Measurements from ENCODE around the gene NTN5.
"Not testable (repeated sequence)": the region's sequence is repeated elsewhere in the genome, so short reads cannot be mapped to it uniquely, and the experiment has no call there.

The NTN5 gene

GRCh38 chr19:48672994-48673393, at the start of gene NTN5:
TSS of gene NTN5 (minus strand) at chr19:48673017. CDS start at chr19:48670986, 2,031 bp downstream.
- DNase-seq: no peak

- no peak for DNase-seq
These were observed 49.4 kb upstream of the NTN5 start for GRCh38 chr19:48722196-48722708.

- peak; percentile 98 to 99 for DNase-seq
These were observed 47.9 kb upstream of the NTN5 start for GRCh38 chr19:48720613-48721296.

GRCh38 chr19:48720251-48720612, 47.4 kb upstream of the NTN5 start:
- DNase-seq: no peak

- no peak for DNase-seq
These were observed 46.7 kb upstream of the NTN5 start, which contains the start of gene MAMSTR for GRCh38 chr19:48719263-48720171. TSS of gene MAMSTR (minus strand) at chr19:48719725. CDS start at chr19:48719031, 694 bp downstream.

GRCh38 chr19:48718711-48719231, 46.0 kb upstream of the NTN5 start:
- no peak for DNase-seq

- DNase-seq: not testable (repeated sequence)
These were observed 45.3 kb upstream of the NTN5 start for GRCh38 chr19:48718106-48718505.

- peak; percentile 59 to 78 for DNase-seq
These were observed 43.9 kb upstream of the NTN5 start for GRCh38 chr19:48716562-48717291.

GRCh38 chr19:48715681-48716171, 42.9 kb upstream of the NTN5 start:
- DNase-seq: no peak

- DNase-seq: no peak
These were observed 42.2 kb upstream of the NTN5 start for GRCh38 chr19:48714759-48715675.

- peak; percentile 99 to 100 for DNase-seq
These were observed 41.3 kb upstream of the NTN5 start for GRCh38 chr19:48713864-48714755.

GRCh38 chr19:48713041-48713863, 40.4 kb upstream of the NTN5 start:
- no peak for DNase-seq

- no peak for DNase-seq
These were observed 38.4 kb upstream of the NTN5 start for GRCh38 chr19:48711106-48711662.

- DNase-seq: no peak
These were observed 35.7 kb upstream of the NTN5 start for GRCh38 chr19:48708471-48708870.

- no peak for DNase-seq
These were observed 32.6 kb upstream of the NTN5 start for GRCh38 chr19:48705431-48705830.

GRCh38 chr19:48703316-48703715, 30.5 kb upstream of the NTN5 start:
- DNase-seq: no peak

- DNase-seq: no peak
These were observed 29.9 kb upstream of the NTN5 start for GRCh38 chr19:48702701-48703100.

GRCh38 chr19:48698046-48698445, 25.2 kb upstream of the NTN5 start:
- DNase-seq: no peak

Measured in hippocampal formation (tissue), 2 donors.